ENCODE results near the gene BLOC1S3. TPM values are rescaled to one million over a fixed set of nuclear protein-coding genes. Genes with fewer than 3 reads are reported as not detected.

BLOC1S3 gene
- total RNA-seq, 2 donors from 2014 or later, result 5.0 to 5.6 TPM

GRCh38 chr19:45187421-45188100, 9.0 kb downstream of the BLOC1S3 start:
- no peaks in the 10 kb centered on the region for H3K4me1 ChIP-seq
- DNase-seq (ENCODE audit: low spot score), result no peak
- TF ChIP-seq CTCF (IDR thresholded peaks at IDR 0.05), result peak; percentile 39 to 65

GRCh38 chr19:45189971-45190370, 11.4 kb downstream of the BLOC1S3 start:
- H3K27ac ChIP-seq, result no peak overlapping the region
- no peaks in the 10 kb centered on the region for H3K4me1 ChIP-seq
- no peaks in the 10 kb centered on the region for H3K27me3 ChIP-seq
- TF ChIP-seq CTCF (IDR thresholded peaks at IDR 0.05), result no peak
- H3K36me3 ChIP-seq, result no peaks in the 10 kb centered on the region
- H3K9me3 ChIP-seq, result peaks cover 0 to 7% of the 10 kb centered on the region in 2 donors
- no peak for DNase-seq (ENCODE audit: low spot score)
- H3K4me3 ChIP-seq, result no peak overlapping the region

More at GRCh38 chr19:45187421-45188100, 9.0 kb downstream of the BLOC1S3 start:
- no peak overlapping the region for H3K4me3 ChIP-seq
- peaks cover 0 to 7% of the 10 kb centered on the region in 2 donors for H3K9me3 ChIP-seq
- no peaks in the 10 kb centered on the region for H3K27me3 ChIP-seq
- no peaks in the 10 kb centered on the region for H3K36me3 ChIP-seq
- no peak overlapping the region for H3K27ac ChIP-seq

- Histone ChIP-seq H3K9me3 (peaks cover 0 to 7% of the 10 kb centered on the region in 2 donors), H3K27ac (no peak overlapping the region), H3K36me3 (no peaks in the 10 kb centered on the region), H3K27me3 (no peaks in the 10 kb centered on the region), H3K4me1 (no peaks in the 10 kb centered on the region), H3K4me3 (no peak overlapping the region)
- no peak for TF ChIP-seq CTCF (IDR thresholded peaks at IDR 0.05)
- DNase-seq (ENCODE audit: low spot score), result no peak
Observed at GRCh38 chr19:45191375-45191774, 12.8 kb downstream of the BLOC1S3 start.

- TF ChIP-seq CTCF (IDR thresholded peaks at IDR 0.05), result no peak
- Histone ChIP-seq H3K4me3 (no peak overlapping the region), H3K4me1 (no peaks in the 10 kb centered on the region), H3K9me3 (no peaks in the 10 kb centered on the region), H3K27ac (no peak overlapping the region), H3K27me3 (no peaks in the 10 kb centered on the region), H3K36me3 (no peaks in the 10 kb centered on the region)
- no peak for DNase-seq (ENCODE audit: low spot score)
Observed at GRCh38 chr19:45195764-45196163, 17.2 kb downstream of the BLOC1S3 start.

- Histone ChIP-seq H3K36me3 (no peaks in the 10 kb centered on the region), H3K4me3 (no peak overlapping the region), H3K4me1 (no peaks in the 10 kb centered on the region), H3K27me3 (no peaks in the 10 kb centered on the region), H3K9me3 (no peaks in the 10 kb centered on the region), H3K27ac (no peak overlapping the region)
- peak in 1 of 2 donors; percentile 55 for TF ChIP-seq CTCF (IDR thresholded peaks at IDR 0.05)
- DNase-seq (ENCODE audit: low spot score), result no peak
Observed at GRCh38 chr19:45200568-45200967, 22.0 kb downstream of the BLOC1S3 start.

GRCh38 chr19:45202637-45203036, 24.1 kb downstream of the BLOC1S3 start:
- no peak overlapping the region for H3K4me3 ChIP-seq
- no peaks in the 10 kb centered on the region for H3K9me3 ChIP-seq
- H3K36me3 ChIP-seq, result no peaks in the 10 kb centered on the region
- no peaks in the 10 kb centered on the region for H3K4me1 ChIP-seq
- no peaks in the 10 kb centered on the region for H3K27me3 ChIP-seq
- no peak overlapping the region for H3K27ac ChIP-seq
- TF ChIP-seq CTCF (IDR thresholded peaks at IDR 0.05), result no peak
- DNase-seq (ENCODE audit: low spot score), result no peak
